ENCODE data around the gene LRRC4C.

The LRRC4C gene

GRCh38 chr11:41281131-41281742 is 178.2 kb downstream of the LRRC4C start:
- no peaks in the 10 kb centered on the region for H3K36me3 Mint-ChIP-seq (ENCODE audit: low read depth)
- H3K27ac Mint-ChIP-seq, result no peak overlapping the region
- H3K4me1 Mint-ChIP-seq (ENCODE audit: low read depth), result no peaks in the 10 kb centered on the region
- H3K9me3 Mint-ChIP-seq, result peaks cover 21% of the 10 kb centered on the region
- H3K27me3 Mint-ChIP-seq, result no peaks in the 10 kb centered on the region
- no peak overlapping the region for H3K4me3 Mint-ChIP-seq

- H3K36me3 Mint-ChIP-seq (ENCODE audit: low read depth), result no peaks in the 10 kb centered on the region
- peaks cover 27% of the 10 kb centered on the region for H3K9me3 Mint-ChIP-seq
- no peak overlapping the region for H3K27ac Mint-ChIP-seq
- H3K4me1 Mint-ChIP-seq (ENCODE audit: low read depth), result no peaks in the 10 kb centered on the region
- H3K27me3 Mint-ChIP-seq, result no peaks in the 10 kb centered on the region
- no peak overlapping the region for H3K4me3 Mint-ChIP-seq
Measured at GRCh38 chr11:41274831-41275230, 184.6 kb downstream of the LRRC4C start.

DNA sequence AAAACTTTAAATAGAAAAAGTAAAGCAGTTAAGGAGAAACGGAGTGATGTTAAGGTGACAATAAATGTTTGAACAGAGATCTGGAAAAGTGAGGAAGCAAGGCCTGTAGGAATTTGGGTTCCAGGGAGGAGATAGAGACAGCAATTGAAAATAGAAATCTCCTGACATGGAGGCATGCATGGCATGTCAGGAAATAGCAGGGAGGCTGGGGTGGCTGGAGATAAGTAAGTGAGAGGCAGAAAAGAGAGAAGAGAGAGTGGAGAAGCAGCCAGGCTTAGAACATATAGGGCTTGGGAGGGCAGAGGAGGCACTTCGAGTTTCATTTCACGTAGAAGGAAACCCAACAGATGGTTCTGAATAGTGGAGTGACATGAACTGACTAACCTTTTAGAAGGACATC is 185.5 kb downstream of the LRRC4C start:
- no peaks in the 10 kb centered on the region for H3K36me3 Mint-ChIP-seq (ENCODE audit: low read depth)
- H3K9me3 Mint-ChIP-seq, result peaks cover 22% of the 10 kb centered on the region
- H3K4me1 Mint-ChIP-seq (ENCODE audit: low read depth), result no peaks in the 10 kb centered on the region
- no peaks in the 10 kb centered on the region for H3K27me3 Mint-ChIP-seq
- no peak overlapping the region for H3K4me3 Mint-ChIP-seq
- H3K27ac Mint-ChIP-seq, result no peak overlapping the region

DNA sequence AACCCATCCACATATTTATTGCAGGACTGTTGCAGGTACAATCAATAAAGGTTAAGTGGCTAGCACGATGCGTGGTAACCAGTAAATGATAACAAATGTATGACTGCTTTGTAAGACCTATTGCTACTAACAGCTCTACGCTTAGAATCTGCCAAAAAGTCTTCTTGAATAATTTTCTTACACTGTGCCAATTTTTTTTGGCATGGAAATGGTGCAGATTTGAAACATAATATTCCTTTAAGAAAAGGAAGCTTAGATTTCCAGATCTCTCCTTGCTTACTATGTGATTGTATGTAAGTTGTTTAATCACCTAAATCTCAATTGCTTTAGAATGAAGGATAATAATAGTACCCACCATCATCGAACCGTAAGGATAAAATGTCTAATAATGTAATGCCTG is 192.0 kb downstream of the LRRC4C start:
- Mint-ChIP-seq H3K27me3 (no peaks in the 10 kb centered on the region), H3K36me3 (ENCODE audit: low read depth) (no peaks in the 10 kb centered on the region), H3K4me3 (no peak overlapping the region), H3K4me1 (ENCODE audit: low read depth) (no peaks in the 10 kb centered on the region), H3K9me3 (peaks cover 9% of the 10 kb centered on the region), H3K27ac (no peak overlapping the region)

DNA sequence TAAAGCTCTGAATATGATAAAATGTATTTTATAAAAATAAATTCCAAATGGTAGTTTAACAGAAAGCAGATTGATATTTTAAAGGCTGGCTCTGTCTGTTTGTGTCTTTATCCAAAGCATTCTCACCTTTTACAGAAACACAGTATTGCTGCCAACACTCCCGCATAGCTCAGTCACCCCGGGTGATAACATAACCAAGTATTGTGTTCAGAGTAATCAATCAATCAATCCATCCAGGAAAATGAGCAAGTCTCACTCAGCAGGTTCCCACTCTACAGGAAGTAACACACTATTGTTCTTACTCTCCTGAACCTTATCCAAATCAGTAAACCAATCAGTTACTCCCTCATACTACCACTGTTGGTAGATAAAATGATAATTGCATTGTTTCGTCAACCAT is 203.4 kb downstream of the LRRC4C start:
- Mint-ChIP-seq H3K9me3 (peaks cover 4% of the 10 kb centered on the region), H3K27me3 (no peaks in the 10 kb centered on the region), H3K36me3 (ENCODE audit: low read depth) (no peaks in the 10 kb centered on the region), H3K27ac (no peak overlapping the region), H3K4me3 (no peak overlapping the region), H3K4me1 (ENCODE audit: low read depth) (no peaks in the 10 kb centered on the region)

- no peaks in the 10 kb centered on the region for H3K4me1 Mint-ChIP-seq (ENCODE audit: low read depth)
- H3K27me3 Mint-ChIP-seq, result no peaks in the 10 kb centered on the region
- no peak overlapping the region for H3K4me3 Mint-ChIP-seq
- H3K9me3 Mint-ChIP-seq, result no peaks in the 10 kb centered on the region
- H3K27ac Mint-ChIP-seq, result no peak overlapping the region
- H3K36me3 Mint-ChIP-seq (ENCODE audit: low read depth), result no peaks in the 10 kb centered on the region
Measured at GRCh38 chr11:41254966-41255365, 204.5 kb downstream of the LRRC4C start.

- Mint-ChIP-seq H3K9me3 (peaks cover 16% of the 10 kb centered on the region), H3K4me1 (ENCODE audit: low read depth) (no peaks in the 10 kb centered on the region), H3K4me3 (no peak overlapping the region), H3K27me3 (no peaks in the 10 kb centered on the region), H3K27ac (no peak overlapping the region), H3K36me3 (ENCODE audit: low read depth) (no peaks in the 10 kb centered on the region)
Measured at GRCh38 chr11:41250408-41250935, 209.0 kb downstream of the LRRC4C start.

DNA sequence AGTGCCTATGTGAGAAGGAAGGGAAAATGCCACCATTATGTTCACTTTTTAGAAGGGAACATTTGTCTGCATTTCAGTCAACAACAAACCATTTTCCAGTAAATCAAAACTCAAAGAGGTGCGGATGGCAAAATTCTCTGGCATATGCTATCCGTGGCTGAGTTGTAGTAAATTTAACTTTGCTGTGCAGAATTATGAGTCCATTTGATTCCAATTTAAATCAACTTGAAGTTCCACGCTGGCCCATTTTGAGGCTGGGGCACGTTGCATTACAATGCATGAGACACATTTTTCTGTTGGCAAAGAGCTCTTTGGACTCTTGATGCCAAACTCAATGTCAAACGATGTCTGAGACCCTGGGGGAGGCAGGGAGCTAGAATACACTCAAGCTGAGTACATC is 211.8 kb downstream of the LRRC4C start:
- peaks cover 23% of the 10 kb centered on the region for H3K9me3 Mint-ChIP-seq
- H3K4me1 Mint-ChIP-seq (ENCODE audit: low read depth), result no peaks in the 10 kb centered on the region
- H3K4me3 Mint-ChIP-seq, result no peak overlapping the region
- H3K27me3 Mint-ChIP-seq, result no peaks in the 10 kb centered on the region
- no peak overlapping the region for H3K27ac Mint-ChIP-seq
- H3K36me3 Mint-ChIP-seq (ENCODE audit: low read depth), result no peaks in the 10 kb centered on the region

- H3K4me1 Mint-ChIP-seq (ENCODE audit: low read depth), result no peaks in the 10 kb centered on the region
- H3K27me3 Mint-ChIP-seq, result no peaks in the 10 kb centered on the region
- H3K27ac Mint-ChIP-seq, result no peak overlapping the region
- no peak overlapping the region for H3K4me3 Mint-ChIP-seq
- H3K9me3 Mint-ChIP-seq, result peaks cover 23% of the 10 kb centered on the region
- no peaks in the 10 kb centered on the region for H3K36me3 Mint-ChIP-seq (ENCODE audit: low read depth)
Measured at GRCh38 chr11:41246399-41246745, 213.1 kb downstream of the LRRC4C start.

DNA sequence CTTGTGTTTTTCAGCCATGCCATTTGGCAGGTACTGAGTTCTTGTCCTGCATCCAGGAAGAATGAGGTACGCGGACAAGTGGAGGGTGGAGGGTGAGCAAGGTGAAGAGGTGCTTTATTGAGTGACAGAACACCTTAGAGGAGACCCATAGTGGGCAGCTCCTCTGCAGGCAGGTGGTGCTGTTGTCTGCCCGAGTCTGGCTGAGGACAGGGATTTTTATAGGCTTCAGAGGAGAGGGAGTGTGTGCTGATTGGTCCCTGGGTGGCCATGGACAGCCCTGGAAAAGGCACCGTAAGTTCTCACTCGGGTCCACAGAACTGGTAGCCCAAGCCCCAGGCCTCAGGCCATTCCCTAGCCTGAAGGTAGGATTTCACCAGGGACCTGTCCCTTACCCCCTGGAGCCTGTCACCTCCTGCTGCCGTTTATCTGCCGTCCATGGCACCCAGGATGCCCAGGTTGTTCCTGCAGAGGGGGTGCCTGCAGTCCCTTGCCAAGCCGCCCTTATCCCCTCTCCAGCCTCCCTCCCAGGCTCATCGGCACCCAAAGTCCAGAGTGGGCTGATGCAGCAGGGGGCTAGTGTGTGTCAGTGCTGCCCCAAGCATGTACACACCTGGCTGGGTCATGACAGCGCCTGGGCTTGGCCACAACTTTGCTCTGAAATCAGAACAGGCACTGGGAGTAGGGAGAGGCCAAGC is 213.6 kb downstream of the LRRC4C start:
- H3K27me3 Mint-ChIP-seq, result no peaks in the 10 kb centered on the region

GRCh38 chr11:41245184-41245583 is 214.3 kb downstream of the LRRC4C start:
- Mint-ChIP-seq H3K4me3 (no peak overlapping the region), H3K4me1 (ENCODE audit: low read depth) (no peaks in the 10 kb centered on the region), H3K27me3 (no peaks in the 10 kb centered on the region), H3K9me3 (peaks cover 30% of the 10 kb centered on the region), H3K36me3 (ENCODE audit: low read depth) (no peaks in the 10 kb centered on the region), H3K27ac (no peak overlapping the region)

More for the DNA sequence above, 213.6 kb downstream of the LRRC4C start:
- Mint-ChIP-seq H3K4me3 (no peak overlapping the region), H3K36me3 (ENCODE audit: low read depth) (no peaks in the 10 kb centered on the region), H3K27ac (no peak overlapping the region), H3K4me1 (ENCODE audit: low read depth) (no peaks in the 10 kb centered on the region), H3K9me3 (peaks cover 26% of the 10 kb centered on the region)

DNA sequence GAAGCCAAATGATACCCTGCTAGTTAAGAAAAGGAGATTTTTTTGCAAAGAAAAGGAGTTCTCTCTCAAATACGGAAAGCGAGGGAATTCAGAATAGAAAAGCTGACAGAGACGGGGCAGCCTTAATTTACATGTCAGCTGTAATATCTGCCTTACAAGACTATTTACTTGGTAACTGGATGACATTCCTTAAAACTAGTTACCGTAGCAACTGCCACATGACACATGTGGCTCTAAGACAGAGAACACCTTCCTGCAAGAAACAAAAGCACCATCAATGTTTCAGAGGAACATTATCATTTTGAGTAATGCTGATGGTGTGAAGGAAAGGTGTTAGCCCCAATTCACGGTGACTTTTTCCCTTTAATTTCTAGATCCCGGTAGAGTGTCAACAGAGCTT is 222.1 kb downstream of the LRRC4C start:
- Mint-ChIP-seq H3K36me3 (ENCODE audit: low read depth) (no peaks in the 10 kb centered on the region), H3K9me3 (peaks cover 14% of the 10 kb centered on the region), H3K4me1 (ENCODE audit: low read depth) (no peaks in the 10 kb centered on the region), H3K4me3 (no peak overlapping the region), H3K27me3 (no peaks in the 10 kb centered on the region), H3K27ac (no peak overlapping the region)

DNA sequence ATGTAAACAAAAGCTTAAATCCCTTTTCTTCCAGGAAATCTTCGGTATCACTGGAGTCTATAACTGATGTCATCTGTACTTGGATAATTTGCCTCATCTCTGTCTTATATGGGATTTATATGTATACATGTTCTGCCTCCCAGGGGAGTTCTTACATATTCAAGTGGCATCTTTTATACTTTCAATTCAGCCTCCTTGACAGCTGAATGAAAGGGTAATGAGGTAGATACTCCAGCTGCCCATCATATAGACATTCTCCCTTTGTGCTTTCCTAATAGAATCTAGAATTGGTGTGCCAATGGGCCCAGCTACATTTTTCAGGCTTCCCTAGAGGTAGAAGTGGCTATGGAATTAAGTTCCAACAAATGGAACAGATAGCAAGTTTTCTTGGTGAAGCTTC is 223.8 kb downstream of the LRRC4C start:
- no peaks in the 10 kb centered on the region for H3K27me3 Mint-ChIP-seq
- no peak overlapping the region for H3K27ac Mint-ChIP-seq

DNA sequence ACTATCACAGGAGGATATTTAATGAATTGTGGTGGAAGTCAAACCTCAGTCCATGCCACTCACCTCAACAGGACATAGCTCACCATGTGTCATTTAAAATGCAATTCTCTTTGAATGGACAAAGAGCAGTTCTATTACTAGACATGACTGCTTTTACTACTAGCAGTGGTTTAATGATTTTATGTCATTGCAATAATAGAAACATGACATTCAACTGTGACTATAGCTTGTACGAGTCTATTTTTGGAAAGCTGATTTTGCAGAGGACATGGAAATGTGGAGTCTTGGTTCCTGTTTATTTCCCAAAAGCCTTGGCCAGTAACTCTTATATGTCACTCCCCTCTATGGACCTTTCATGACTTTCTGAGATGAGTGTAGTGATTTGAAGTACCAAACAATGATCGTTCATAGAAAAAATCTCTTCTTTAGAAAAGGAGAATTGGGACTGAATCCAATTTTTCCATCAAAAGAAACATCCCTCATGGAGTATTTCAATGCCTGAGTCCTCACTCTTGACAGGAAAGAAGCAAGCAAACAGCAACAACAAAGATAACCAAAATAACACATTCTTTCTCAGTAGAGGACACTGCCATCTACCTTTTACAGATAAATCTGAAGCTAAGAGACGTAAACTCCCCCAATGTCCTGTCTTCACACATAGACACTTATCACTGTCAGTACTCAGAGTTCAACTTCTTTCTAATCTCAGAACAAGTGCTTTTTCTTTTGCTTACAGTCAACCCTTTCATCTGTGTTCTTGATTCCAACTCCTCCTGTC is 233.4 kb downstream of the LRRC4C start:
- Mint-ChIP-seq H3K27me3 (no peaks in the 10 kb centered on the region), H3K36me3 (ENCODE audit: low read depth) (no peaks in the 10 kb centered on the region), H3K27ac (no peak overlapping the region), H3K9me3 (peaks cover 34% of the 10 kb centered on the region), H3K4me3 (no peak overlapping the region), H3K4me1 (ENCODE audit: low read depth) (no peaks in the 10 kb centered on the region)

More for the DNA sequence above, 223.8 kb downstream of the LRRC4C start:
- H3K4me3 Mint-ChIP-seq, result no peak overlapping the region
- peaks cover 10% of the 10 kb centered on the region for H3K9me3 Mint-ChIP-seq
- no peaks in the 10 kb centered on the region for H3K36me3 Mint-ChIP-seq (ENCODE audit: low read depth)
- no peaks in the 10 kb centered on the region for H3K4me1 Mint-ChIP-seq (ENCODE audit: low read depth)

DNA sequence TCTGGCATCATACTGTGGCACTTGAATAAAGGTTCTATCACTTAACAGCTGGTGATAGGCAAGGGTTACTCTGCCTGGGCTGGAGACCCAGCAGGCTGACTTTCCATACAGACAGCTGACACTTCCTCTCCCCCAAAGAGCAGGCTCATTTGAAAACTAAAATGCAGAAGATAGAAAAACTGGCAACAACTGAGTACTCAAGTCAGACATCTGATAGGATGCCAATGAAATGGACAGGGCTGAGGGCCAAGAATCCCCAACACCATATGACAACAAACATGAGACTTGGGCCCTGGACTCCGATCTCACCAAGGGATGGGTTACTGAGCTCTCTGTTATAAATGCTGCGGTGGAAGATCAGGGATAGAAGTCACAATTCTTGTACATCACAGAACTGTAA is 237.2 kb downstream of the LRRC4C start:
- Mint-ChIP-seq H3K27ac (no peak overlapping the region), H3K4me1 (ENCODE audit: low read depth) (no peaks in the 10 kb centered on the region), H3K36me3 (ENCODE audit: low read depth) (no peaks in the 10 kb centered on the region), H3K4me3 (no peak overlapping the region), H3K9me3 (peaks cover 13% of the 10 kb centered on the region), H3K27me3 (no peaks in the 10 kb centered on the region)
